ENCODE results near the gene HUNK. TPM values are rescaled to one million over a fixed set of nuclear protein-coding genes. Genes with fewer than 3 reads are reported as not detected.

The HUNK gene
- total RNA-seq, 1 donor from 2014 or later = 2.0 TPM

GRCh38 chr21:31983120-31983519 is 110.3 kb downstream of the HUNK start:
- ATAC-seq = peak; percentile 91

GRCh38 chr21:31983554-31983953 is 110.7 kb downstream of the HUNK start:
- H3K4me3 ChIP-seq = no peak overlapping the region
- ATAC-seq = peak; percentile 10

More at GRCh38 chr21:31983120-31983519, 110.3 kb downstream of the HUNK start:
- DNase-seq = peak; percentile 78
- Histone ChIP-seq H3K27ac (no peak overlapping the region), H3K9me3 (no peaks in the 10 kb centered on the region), H3K4me1 (no peaks in the 10 kb centered on the region), H3K4me3 (no peak overlapping the region), H3K36me3 (no peaks in the 10 kb centered on the region), H3K27me3 (no peaks in the 10 kb centered on the region)
- TF ChIP-seq CTCF (IDR thresholded peaks at IDR 0.05) = no peak
- intact Hi-C loops (cut with DNase I) = no loop called here

GRCh38 chr21:31985398-31985797 is 112.6 kb downstream of the HUNK start:
- intact Hi-C loops (cut with DNase I) = no loop called here
- TF ChIP-seq CTCF (IDR thresholded peaks at IDR 0.05) = no peak
- Histone ChIP-seq H3K27me3 (no peaks in the 10 kb centered on the region), H3K36me3 (no peaks in the 10 kb centered on the region), H3K4me1 (no peaks in the 10 kb centered on the region), H3K4me3 (no peak overlapping the region), H3K27ac (no peak overlapping the region), H3K9me3 (no peaks in the 10 kb centered on the region)
- DNase-seq (no peak), ATAC-seq (no peak)

More at GRCh38 chr21:31983554-31983953, 110.7 kb downstream of the HUNK start:
- H3K27ac ChIP-seq = no peak overlapping the region
- H3K27me3 ChIP-seq = no peaks in the 10 kb centered on the region
- no peak for TF ChIP-seq CTCF (IDR thresholded peaks at IDR 0.05)
- no peak for DNase-seq
- H3K9me3 ChIP-seq = no peaks in the 10 kb centered on the region
- no peaks in the 10 kb centered on the region for H3K4me1 ChIP-seq
- no peaks in the 10 kb centered on the region for H3K36me3 ChIP-seq
- intact Hi-C loops (cut with DNase I) = no loop called here

GRCh38 chr21:31986035-31986856 is 113.4 kb downstream of the HUNK start:
- no peak overlapping the region for H3K27ac ChIP-seq
- no peak overlapping the region for H3K4me3 ChIP-seq
- H3K4me1 ChIP-seq = no peaks in the 10 kb centered on the region
- no peak for DNase-seq
- H3K9me3 ChIP-seq = no peaks in the 10 kb centered on the region
- no peak for ATAC-seq
- no peaks in the 10 kb centered on the region for H3K27me3 ChIP-seq
- no peak for TF ChIP-seq CTCF (IDR thresholded peaks at IDR 0.05)
- no peaks in the 10 kb centered on the region for H3K36me3 ChIP-seq
- intact Hi-C loops (cut with DNase I) = no loop called here

GRCh38 chr21:31987696-31988095 is 114.9 kb downstream of the HUNK start:
- no peak for TF ChIP-seq CTCF (IDR thresholded peaks at IDR 0.05)
- Histone ChIP-seq H3K27me3 (no peaks in the 10 kb centered on the region), H3K27ac (no peak overlapping the region), H3K4me1 (no peaks in the 10 kb centered on the region), H3K4me3 (no peak overlapping the region), H3K9me3 (no peaks in the 10 kb centered on the region), H3K36me3 (no peaks in the 10 kb centered on the region)
- intact Hi-C loops (cut with DNase I) = no loop called here
- DNase-seq = peak; percentile 61
- no peak for ATAC-seq
